ENCODE results near the gene SCN1A. TPM values are rescaled to one million over a fixed set of nuclear protein-coding genes. Genes with fewer than 3 reads are reported as not detected.

SCN1A gene
- total RNA-seq, 1 donor = 0.09 TPM

DNA sequence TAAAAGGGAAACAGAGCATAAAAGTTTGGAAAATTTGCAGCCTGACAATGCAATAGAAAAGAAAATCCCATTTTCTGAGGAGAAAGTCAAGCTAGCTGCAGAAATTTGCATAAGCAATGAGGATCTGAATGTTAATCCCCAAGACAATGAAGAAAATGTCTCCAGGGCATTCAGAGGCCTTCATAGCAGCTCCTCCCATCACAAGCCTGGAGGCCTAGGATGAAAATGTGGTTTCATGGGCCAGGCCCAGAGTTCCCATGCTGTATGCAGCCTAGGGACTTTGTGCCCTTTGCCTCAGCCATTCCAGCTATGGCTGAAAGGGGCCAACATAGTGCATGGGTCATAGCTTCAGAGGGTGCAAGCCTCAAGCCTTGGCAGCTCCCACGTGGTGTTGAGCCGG lies 10.3 kb upstream of the SCN1A start:
- no peak for DNase-seq (ENCODE audit: low read depth)
- H3K4me3 ChIP-seq (ENCODE audit: low read depth, low read length) = no peak overlapping the region
- TF ChIP-seq, protein P1, sequence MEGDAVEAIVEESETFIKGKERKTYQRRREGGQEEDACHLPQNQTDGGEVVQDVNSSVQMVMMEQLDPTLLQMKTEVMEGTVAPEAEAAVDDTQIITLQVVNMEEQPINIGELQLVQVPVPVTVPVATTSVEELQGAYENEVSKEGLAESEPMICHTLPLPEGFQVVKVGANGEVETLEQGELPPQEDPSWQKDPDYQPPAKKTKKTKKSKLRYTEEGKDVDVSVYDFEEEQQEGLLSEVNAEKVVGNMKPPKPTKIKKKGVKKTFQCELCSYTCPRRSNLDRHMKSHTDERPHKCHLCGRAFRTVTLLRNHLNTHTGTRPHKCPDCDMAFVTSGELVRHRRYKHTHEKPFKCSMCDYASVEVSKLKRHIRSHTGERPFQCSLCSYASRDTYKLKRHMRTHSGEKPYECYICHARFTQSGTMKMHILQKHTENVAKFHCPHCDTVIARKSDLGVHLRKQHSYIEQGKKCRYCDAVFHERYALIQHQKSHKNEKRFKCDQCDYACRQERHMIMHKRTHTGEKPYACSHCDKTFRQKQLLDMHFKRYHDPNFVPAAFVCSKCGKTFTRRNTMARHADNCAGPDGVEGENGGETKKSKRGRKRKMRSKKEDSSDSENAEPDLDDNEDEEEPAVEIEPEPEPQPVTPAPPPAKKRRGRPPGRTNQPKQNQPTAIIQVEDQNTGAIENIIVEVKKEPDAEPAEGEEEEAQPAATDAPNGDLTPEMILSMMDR (IDR thresholded peaks at IDR 0.05; ENCODE audit: insufficient read depth, low read length) = no peak

DNA sequence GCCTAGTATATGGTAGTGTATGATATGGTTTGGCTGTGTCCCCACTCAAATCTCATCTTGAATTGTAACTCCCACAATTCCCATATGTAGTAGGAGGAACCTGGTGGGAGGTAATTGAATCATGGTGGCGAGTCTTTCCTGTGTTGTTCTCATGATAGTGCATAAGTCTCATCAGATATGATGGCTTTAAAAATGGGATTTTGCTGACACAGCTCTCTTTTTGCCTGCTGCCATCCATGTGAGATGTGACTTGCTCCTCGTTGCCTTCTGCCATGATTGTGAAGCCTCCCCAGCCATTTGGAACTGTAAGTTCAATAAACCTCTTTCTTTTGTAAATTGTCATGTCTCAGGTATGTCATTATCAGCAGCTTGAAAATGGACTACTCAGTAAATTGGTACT lies 9.5 kb upstream of the SCN1A start:
- no peak for DNase-seq (ENCODE audit: low read depth)
- TF ChIP-seq, protein P1 (IDR thresholded peaks at IDR 0.05; ENCODE audit: insufficient read depth, low read length) = no peak
- no peak overlapping the region for H3K4me3 ChIP-seq (ENCODE audit: low read depth, low read length)

DNA sequence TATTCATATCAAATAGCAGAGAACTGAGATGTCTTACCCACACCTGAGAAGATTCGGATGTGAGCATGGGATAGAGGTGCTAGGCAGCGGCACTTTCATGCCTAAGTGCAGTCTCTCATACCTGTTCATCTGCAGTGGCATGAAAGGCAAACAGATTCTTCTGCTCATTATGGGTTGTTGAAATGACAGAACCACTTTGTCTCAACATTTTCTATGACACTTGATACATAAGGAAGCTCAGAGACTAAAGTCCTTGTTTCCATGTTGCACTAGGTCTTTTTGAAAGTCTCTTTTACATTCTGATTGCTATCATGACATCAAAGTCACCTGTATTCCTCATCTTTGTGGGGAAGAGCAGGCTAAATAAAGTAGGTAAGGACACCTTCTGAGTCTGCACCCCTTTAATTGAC lies 8.0 kb upstream of the SCN1A start:
- no peak for DNase-seq (ENCODE audit: low read depth)
- TF ChIP-seq, protein P1 (IDR thresholded peaks at IDR 0.05; ENCODE audit: insufficient read depth, low read length) = no peak
- no peak overlapping the region for H3K4me3 ChIP-seq (ENCODE audit: low read depth, low read length)

DNA sequence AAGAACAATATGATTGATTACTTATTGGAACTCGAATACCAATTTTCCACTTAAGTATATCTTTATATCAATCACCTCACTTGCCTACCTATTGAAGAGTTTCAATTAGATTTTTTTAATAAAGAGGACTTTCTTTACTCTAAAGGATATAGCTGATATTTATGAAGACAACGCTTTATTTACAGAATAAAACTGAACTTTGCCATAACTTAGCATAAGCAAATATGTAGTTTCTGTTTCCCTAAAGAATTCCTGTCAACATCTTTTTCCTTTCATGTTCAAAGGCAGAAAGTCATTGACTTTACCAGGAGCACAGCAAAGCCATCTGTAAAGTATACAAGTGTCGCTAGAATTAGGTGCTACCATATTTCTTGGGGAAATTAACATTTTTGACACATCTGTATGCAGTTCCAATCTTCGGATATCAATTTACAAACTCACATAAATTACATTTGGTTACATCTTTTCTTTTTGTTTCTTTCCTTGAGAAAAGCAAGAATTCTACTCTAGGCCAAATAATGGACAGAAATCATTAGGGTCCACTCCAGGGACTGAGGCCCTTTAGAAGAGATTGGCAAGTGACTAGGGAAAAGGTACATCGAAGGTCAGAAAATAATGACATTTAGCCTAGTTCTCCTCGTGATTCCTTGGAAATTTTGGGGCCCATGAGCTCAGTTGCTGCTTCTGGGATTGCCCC lies 7.5 kb upstream of the SCN1A start:
- no peak for DNase-seq (ENCODE audit: low read depth)
- TF ChIP-seq, protein P1 (IDR thresholded peaks at IDR 0.05; ENCODE audit: insufficient read depth, low read length) = no peak
- H3K4me3 ChIP-seq (ENCODE audit: low read depth, low read length) = no peak overlapping the region

DNA sequence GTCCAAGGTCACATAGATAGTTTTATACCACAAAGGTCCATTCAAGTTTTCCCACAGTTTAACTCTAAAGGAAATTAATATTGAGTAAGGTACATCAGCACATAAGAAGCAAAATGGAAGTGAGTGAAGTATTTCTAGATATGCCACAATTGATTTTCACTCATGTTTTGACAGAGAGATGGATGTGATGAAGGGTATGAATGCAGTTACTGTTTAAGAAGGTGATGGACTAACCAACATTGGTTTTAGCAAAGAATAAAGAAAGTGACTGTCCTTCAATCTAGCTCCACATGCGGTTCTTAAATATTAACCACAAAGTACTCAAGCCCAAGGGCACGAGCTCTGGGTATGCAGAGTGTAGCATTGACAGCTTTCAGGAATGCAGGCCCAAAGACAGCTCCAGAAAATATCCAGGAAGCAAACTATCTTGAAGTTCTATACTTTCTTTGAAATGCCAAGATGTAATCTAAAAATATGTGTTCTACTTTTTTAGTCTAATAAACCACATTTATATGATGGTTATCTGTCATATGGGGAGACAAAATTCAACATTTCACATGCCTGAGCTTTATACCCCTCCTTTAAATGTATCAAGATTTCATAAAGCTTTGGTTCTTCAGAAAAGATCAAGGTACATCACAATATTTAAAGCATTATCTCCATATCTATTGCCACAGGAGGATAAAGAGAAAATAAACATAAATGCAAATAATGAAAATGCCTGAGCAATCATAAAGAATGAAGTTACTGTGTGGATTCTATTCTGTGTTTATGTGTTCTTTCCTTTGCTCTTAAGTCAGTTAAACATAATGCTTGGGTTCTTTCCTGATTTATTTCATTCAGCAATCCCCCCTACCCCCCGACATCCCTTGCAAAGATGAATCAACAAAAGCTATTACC lies 6.7 kb upstream of the SCN1A start:
- TF ChIP-seq, protein P1 (IDR thresholded peaks at IDR 0.05; ENCODE audit: insufficient read depth, low read length) = no peak
- DNase-seq (ENCODE audit: low read depth) = no peak

DNA sequence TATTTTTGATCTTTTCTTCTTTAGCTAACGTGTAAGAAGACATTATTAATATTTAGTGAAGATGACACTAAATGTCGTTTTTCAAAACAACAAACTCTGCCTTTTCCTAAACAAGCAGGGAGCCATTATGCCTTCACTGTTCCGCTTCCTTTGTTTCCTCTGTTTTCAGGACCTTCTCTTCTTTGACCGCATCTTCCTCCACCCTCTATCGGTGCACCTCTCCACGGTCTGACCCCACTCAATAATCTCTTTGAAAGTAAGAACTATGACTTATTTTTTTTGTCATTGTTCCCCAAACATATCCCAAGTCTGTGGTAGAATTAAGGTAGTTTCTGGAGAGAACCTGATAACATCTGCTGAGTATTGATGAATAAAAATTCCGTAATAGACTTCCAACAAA lies 5.8 kb upstream of the SCN1A start:
- TF ChIP-seq, protein P1 (IDR thresholded peaks at IDR 0.05; ENCODE audit: insufficient read depth, low read length) = no peak
- H3K4me3 ChIP-seq (ENCODE audit: low read depth, low read length) = no peak overlapping the region
- no peak for DNase-seq (ENCODE audit: low read depth)

More for the DNA sequence above, 6.7 kb upstream of the SCN1A start:
- no peak overlapping the region for H3K4me3 ChIP-seq (ENCODE audit: low read depth, low read length)
